Urinary bladder (tissue), 4 donors: ENCODE data around the gene EN2. TPM values are rescaled to one million over a fixed set of nuclear protein-coding genes. Genes with fewer than 3 reads are reported as not detected.

Source experiments
- DNase-seq: peaks from one replicate; pipeline ENCODE4 v3.0.0-alpha.2; 2015; ENCODE audit errors: extremely low spot score
- H3K27ac ChIP-seq: one replicate; pipeline ENCODE4 v1.5.1; 2013; ENCODE audit warnings: low read depth, mild to moderate bottlenecking, moderate library complexity
- H3K36me3 ChIP-seq: one replicate; pipeline ENCODE4 v1.6.1; 2013; ENCODE audit warnings: mild to moderate bottlenecking, moderate library complexity; ENCODE audit not compliant: insufficient read depth
- H3K4me1 ChIP-seq: one replicate; pipeline ENCODE4 v1.6.1; 2013; ENCODE audit warnings: mild to moderate bottlenecking, moderate library complexity; ENCODE audit not compliant: insufficient read depth
- H3K4me3 ChIP-seq: one replicate; pipeline ENCODE4 v1.5.1; 2013; ENCODE audit warnings: low read depth, low read length
- WGBS: extraction: QIAGEN DNeasy Blood & Tissue Kit; methylation state at CpG from one replicate; pipeline ENCODE4 v1.1.7; 2013; 5-methylcytosine and 5-hydroxymethylcytosine counted together
- polyA plus RNA-seq: library from polyadenylated mRNA; stranded (reverse); fragments of 200-250 nt; gene quantifications from one replicate; pipeline ENCODE4 v1.2.3, GENCODE V29; 2013
- total RNA-seq: library from RNA; depleted of rRNA; stranded (reverse); fragments of >200 nt; gene quantifications from one replicate; pipeline ENCODE4 v1.2.3, GENCODE V29; 2014
- donor health status: healthy with polysubstance abuse.
- donor health status: healthy.

EN2 gene
- total and polyA plus RNA-seq, 2 donors = 0.06 TPM; not detected in 1

DNA sequence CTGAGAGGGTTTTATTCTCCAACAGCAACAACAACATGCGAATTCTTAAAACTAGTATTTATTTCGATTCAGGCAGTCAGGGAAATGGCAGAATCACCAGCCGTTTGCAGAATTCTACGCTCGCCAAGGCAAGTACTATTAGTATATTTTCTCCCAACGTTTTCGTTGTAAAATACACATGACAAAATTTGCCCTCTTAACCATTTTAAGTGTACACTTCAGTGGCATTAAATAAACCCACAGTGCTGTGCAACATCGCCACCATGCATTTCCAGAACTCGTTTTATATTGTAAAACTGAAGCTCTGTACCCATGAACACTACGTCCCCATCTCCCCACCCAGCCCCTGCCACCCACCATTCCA is 10.8 kb downstream of the EN2 start:
- H3K4me3 ChIP-seq = no peak overlapping the region
- DNase-seq = no peak
- H3K36me3 ChIP-seq = no peaks in the 10 kb centered on the region
- WGBS = 8% methylated on average over 10 of the region's 10 CpGs
- H3K4me1 ChIP-seq = peaks cover 3% of the 10 kb centered on the region
- no peak overlapping the region for H3K27ac ChIP-seq

DNA sequence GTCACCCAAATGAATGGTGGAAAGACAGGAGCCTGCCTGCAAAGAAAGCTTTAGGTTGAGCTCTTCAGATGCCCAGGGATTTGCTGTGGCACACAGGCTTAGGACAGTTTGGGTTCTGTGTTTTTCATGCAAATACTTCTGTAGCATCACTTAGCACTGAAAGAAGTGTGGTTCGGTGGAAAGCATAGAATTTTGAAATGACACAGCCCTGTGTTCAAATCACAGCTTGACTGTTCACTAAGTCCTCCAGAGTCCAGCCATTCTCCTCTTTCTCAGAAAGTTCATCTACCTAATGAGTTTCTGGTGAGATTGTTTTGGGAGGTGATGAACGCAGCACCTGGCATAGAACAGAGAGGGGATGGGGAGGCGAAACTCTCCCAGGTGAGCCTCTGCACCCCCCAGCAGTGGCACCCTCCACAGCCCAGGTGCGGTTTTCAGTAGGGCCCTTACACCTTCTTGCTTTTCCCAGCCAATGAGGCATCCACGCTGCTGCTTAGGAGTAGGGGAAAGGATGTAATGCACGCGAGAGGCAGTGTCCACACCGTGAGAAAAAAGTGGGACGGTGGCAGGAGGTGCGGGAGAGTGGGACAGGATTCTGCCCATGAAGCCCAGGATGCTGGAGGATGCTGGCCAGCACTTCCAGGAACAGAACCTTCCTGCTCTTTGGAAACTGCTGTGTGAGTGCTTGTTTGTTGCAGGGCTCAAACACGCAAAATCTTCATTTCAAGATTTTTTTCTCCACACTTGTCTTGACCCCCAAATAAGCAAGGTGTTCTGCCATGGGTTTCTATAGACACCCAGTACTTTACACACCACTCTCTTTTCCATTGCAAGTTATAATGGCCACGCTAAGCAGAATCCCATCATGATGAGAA is 11.6 kb downstream of the EN2 start:
- Histone ChIP-seq H3K36me3 (no peaks in the 10 kb centered on the region), H3K4me3 (no peak overlapping the region), H3K27ac (no peak overlapping the region), H3K4me1 (peaks cover 3% of the 10 kb centered on the region)
- WGBS = 8% methylated on average over 12 of the region's 12 CpGs
- no peak for DNase-seq

DNA sequence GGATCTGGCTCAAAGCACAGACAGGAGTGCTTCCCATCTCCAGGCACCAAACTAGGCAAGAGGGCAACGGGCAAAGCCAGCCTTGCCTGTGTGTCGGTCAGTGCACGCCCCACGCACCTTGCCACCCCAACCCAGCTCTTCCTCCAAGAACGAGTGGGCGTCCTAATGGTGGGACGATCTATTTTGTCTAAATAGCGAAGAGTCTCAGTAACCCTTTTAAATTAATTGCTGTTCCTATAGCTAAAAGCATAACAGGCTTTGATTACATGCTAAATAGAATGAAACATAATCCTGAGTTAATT is 12.2 kb downstream of the EN2 start:
- Histone ChIP-seq H3K27ac (no peak overlapping the region), H3K4me1 (peaks cover 3% of the 10 kb centered on the region), H3K36me3 (no peaks in the 10 kb centered on the region), H3K4me3 (no peak overlapping the region)
- no peak for DNase-seq
- 15% methylated on average over 8 of the region's 8 CpGs for WGBS

DNA sequence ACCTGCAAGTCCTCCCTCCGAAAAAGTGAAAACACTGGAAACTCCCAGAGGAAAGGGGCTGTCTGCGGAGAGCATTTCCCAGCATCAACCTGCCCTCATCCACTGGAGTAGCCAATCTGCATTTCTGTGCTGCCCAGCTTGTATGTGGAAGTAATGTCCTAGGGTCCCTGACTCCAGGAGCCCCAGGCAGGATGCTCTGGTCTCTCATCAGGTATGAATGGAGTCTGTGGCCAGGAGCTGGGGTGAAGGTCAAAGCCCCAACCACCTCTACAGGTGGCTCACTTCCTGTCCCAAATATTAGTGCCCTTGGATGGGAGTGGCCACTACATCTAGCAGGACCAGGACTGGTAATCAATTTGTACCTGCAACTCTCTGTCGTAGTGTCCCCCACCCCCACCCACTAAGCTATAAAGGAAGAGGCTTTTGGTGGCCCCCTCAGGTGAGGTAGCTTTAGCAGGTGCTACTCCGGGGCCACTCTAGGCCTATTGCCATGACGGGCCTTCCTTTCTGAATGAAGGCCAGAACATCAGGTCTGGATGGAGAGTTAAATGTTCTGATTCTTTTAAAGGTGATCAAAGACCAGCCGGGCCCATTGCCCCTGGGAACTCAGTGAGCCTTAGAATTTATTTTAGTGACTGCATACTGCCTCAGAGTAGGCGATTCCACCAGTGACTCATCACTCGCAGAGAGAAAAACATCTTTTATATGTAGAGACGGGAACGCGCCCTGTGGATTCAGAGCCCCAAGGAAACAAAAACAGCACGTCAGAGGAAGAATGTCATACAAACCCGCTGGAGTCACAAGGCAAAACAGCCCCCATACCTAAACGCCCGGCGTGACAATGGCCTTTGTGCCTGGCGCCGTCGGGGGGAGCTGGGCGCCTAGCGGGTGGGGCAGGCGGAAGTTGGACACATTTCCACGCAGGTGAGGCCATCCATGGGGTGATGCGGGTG is 13.0 kb downstream of the EN2 start:
- DNase-seq = no peak
- Histone ChIP-seq H3K4me1 (peaks cover 3% of the 10 kb centered on the region), H3K4me3 (no peak overlapping the region), H3K27ac (no peak overlapping the region), H3K36me3 (no peaks in the 10 kb centered on the region)
- WGBS = 5% methylated on average over 24 of the region's 24 CpGs

GRCh38 chr7:155471718-155472117 is 13.8 kb downstream of the EN2 start:
- H3K4me1 ChIP-seq = peaks cover 3% of the 10 kb centered on the region
- no peaks in the 10 kb centered on the region for H3K36me3 ChIP-seq
- no peak overlapping the region for H3K27ac ChIP-seq
- 11% methylated on average over 11 of the region's 11 CpGs for WGBS
- DNase-seq = no peak
- no peak overlapping the region for H3K4me3 ChIP-seq

GRCh38 chr7:155477476-155477875 is 19.5 kb downstream of the EN2 start:
- Histone ChIP-seq H3K4me3 (no peak overlapping the region), H3K36me3 (no peaks in the 10 kb centered on the region), H3K27ac (no peak overlapping the region), H3K4me1 (no peaks in the 10 kb centered on the region)
- DNase-seq = no peak
- 74% methylated on average over 4 of the region's 4 CpGs for WGBS

GRCh38 chr7:155481764-155482163 is 23.8 kb downstream of the EN2 start:
- Histone ChIP-seq H3K36me3 (no peaks in the 10 kb centered on the region), H3K27ac (no peak overlapping the region), H3K4me3 (no peak overlapping the region), H3K4me1 (no peaks in the 10 kb centered on the region)
- 91% methylated on average over 11 of the region's 11 CpGs for WGBS
- DNase-seq = no peak

DNA sequence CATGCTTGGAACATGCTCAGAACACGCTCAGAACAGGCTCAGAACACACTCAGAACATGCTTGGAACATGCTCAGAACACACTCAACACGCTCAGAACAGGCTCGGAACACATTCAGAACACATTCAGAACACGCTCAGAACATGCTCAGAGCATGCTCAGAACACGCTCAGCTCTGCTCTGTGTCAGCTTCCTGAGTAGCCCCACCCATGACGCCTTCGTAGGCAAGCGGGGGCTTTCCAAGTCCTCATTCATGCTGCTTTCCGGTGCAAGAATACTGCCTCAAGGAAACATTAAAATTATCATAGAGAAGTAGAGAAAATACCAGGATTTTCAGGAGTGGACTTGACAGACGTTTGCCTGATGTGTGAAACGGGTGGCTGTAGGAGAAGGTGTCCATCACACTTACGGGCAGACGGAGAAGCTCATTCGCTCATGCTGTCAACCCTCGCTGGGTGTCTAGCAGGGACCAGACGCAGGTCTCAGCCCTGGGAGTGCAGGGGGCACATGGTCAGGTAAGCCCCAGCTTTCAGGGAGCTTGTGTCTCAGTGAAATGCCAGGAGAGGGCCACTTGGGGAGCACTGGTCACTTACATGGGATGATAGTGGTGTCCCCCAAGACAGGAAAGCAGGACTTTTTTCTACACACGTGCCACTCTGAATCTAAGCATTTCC is 24.7 kb downstream of the EN2 start:
- Histone ChIP-seq H3K4me1 (no peaks in the 10 kb centered on the region), H3K4me3 (no peak overlapping the region), H3K27ac (no peak overlapping the region)

GRCh38 chr7:155483245-155483644 is 25.3 kb downstream of the EN2 start:
- DNase-seq = no peak
- whole genome bisulfite sequencing = 34% methylated on average over 13 of the region's 13 CpGs
- no peaks in the 10 kb centered on the region for H3K36me3 ChIP-seq
- H3K4me3 ChIP-seq = no peak overlapping the region
- H3K27ac ChIP-seq = no peak overlapping the region
- H3K4me1 ChIP-seq = no peaks in the 10 kb centered on the region

More for the DNA sequence above, 24.7 kb downstream of the EN2 start:
- 67% methylated on average over 17 of the region's 17 CpGs for WGBS
- no peaks in the 10 kb centered on the region for H3K36me3 ChIP-seq
- no peak for DNase-seq

GRCh38 chr7:155483868-155484325 is 26.0 kb downstream of the EN2 start:
- 28% methylated on average over 16 of the region's 16 CpGs for WGBS
- DNase-seq = no peak
- Histone ChIP-seq H3K27ac (no peak overlapping the region), H3K4me1 (no peaks in the 10 kb centered on the region), H3K36me3 (no peaks in the 10 kb centered on the region), H3K4me3 (no peak overlapping the region)

GRCh38 chr7:155484483-155485399 is 26.8 kb downstream of the EN2 start:
- H3K4me3 ChIP-seq = no peak overlapping the region
- H3K36me3 ChIP-seq = no peaks in the 10 kb centered on the region
- no peak overlapping the region for H3K27ac ChIP-seq
- DNase-seq = no peak
- 88% methylated on average over 23 of the region's 23 CpGs for WGBS
- H3K4me1 ChIP-seq = no peaks in the 10 kb centered on the region

GRCh38 chr7:155486783-155487508 is 29.0 kb downstream of the EN2 start:
- no peak overlapping the region for H3K4me3 ChIP-seq
- no peak for DNase-seq
- 81% methylated on average over 18 of the region's 18 CpGs for WGBS
- H3K4me1 ChIP-seq = no peaks in the 10 kb centered on the region
- no peak overlapping the region for H3K27ac ChIP-seq
- no peaks in the 10 kb centered on the region for H3K36me3 ChIP-seq
